HG02642 (cell line): ENCODE data around the gene PHLDB3.

Source experiments
- ATAC-seq: cut with Tn5 transposase; IDR thresholded peaks from one replicate; pipeline ENCODE4 v1.9.1; 2021; ENCODE audit warnings: mild to moderate bottlenecking; ENCODE audit not compliant: unreplicated experiment, poor library complexity

PHLDB3 gene

GRCh38 chr19:43471091-43471490 is 33.5 kb downstream of the PHLDB3 start:
- ATAC-seq = no peak

GRCh38 chr19:43470288-43470687 is 34.3 kb downstream of the PHLDB3 start:
- ATAC-seq = no peak

- ATAC-seq = no peak
Measured at GRCh38 chr19:43469160-43469480, 35.4 kb downstream of the PHLDB3 start.

DNA sequence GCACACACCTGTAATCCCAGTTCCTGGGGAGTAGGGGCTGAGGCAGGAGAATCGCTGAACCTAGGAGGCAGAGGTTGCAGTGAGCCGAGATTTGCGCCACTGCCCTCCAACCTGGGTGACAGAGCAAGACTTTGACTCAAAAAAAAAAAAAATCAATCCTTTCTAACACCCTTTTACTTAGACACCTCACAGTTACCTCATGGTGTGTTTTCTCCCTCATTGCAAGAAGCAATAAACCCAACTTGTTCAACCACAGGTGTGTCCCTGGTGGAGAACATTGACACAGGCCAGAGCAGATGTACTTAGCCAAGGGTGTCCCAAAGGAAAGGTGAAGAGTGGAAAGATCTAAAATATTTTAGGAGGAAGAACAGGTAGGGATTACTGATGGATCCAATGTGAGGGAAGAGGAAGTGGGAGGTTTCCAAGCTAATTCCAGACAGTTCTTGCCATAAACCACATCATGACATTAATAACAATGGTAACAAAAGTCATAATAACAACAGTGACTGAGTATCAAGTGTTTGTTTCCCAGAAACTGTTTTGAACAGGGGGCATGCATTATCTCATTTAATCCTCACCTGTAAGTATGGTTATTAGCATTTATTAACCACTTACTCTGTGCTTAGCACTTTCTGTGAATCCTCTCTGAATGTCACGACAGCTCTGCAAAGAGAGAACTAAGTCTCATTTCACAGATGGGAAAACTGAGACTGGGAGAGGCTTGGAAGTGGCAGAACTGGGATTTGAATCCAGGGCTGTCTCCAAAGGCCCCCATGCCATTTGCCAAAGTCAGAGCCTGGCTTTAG is 36.0 kb downstream of the PHLDB3 start:
- ATAC-seq = no peak

- ATAC-seq = no peak
Measured at GRCh38 chr19:43467730-43468129, 36.8 kb downstream of the PHLDB3 start.

DNA sequence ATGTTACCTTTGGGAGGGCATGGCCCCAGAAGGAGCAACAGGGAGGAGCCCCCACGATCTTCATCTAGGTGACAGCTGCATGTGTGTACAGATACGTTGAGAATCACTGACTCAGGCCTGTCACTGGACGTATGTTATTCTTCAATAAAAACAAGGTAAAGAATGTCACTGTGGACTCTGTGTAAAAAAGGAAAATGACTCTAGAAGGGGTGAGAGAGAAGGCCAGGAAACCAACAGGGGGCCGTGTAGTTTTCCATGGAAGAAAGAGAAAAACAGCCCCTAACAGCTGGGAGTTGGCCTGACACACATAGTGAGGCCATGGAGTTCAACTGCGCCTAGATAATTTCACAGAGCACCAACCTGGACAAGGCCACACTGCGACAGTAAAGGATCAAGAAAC is 37.3 kb downstream of the PHLDB3 start:
- no peak for ATAC-seq

DNA sequence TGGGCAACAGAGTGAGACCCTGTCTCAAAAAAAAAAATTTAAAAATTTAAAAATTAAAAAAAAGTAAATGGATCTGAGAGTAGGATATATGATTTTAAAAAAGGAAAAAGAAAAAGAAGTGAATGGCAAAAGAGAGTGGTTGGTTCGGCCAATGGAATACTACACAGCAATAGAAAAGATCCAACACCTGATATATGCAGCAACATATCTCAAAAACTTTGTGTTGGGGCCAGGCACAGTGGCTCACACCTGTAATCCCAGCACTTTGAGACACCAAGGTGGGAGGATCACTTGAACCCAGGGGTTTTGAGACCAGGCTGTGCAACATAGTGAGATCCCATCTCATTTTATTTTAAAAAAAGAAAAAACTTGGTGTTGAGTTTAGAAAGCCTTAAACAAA is 37.8 kb downstream of the PHLDB3 start:
- ATAC-seq = no peak

DNA sequence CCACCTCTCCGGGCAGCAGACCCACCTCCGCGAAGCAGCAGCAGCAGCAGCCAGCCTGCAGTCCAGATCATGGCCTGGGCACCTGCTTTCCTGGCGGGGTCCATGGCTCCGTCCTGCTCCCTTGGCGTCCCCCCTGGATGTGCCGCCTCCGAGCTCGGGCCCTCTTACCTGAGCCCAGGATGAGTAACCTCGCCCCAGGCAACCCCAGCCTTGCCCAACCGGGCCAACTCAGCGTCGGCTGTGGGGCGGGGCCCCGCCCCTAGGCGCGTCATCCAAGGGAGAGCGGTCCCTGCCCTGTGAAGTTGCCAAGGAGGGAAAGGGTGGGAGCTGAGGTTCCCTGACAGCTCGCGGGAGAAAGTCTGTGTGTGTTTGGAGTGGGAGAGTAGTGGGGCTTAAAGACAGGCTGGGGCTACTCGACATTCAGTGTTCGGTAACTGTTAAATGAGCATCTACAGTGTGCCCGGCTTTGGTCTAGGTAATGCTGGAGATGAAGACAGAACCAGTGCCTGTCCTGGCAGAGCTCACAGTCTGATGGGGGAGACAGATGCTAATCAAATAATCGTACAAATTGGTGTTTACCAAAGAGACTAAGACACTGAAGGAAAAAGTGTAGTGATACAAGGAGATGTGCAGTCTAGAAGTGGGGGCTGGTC is 39.0 kb downstream of the PHLDB3 start, which contains the start of gene LYPD3:
Gene LYPD3, minus strand, starts transcription at position 141 of the 653 bp plus-strand sequence. Its CDS starts 37 bp downstream, at position 104.
- no peak for ATAC-seq

- peak; percentile 38 for ATAC-seq
Measured at GRCh38 chr19:43464134-43464775, 40.3 kb downstream of the PHLDB3 start.

DNA sequence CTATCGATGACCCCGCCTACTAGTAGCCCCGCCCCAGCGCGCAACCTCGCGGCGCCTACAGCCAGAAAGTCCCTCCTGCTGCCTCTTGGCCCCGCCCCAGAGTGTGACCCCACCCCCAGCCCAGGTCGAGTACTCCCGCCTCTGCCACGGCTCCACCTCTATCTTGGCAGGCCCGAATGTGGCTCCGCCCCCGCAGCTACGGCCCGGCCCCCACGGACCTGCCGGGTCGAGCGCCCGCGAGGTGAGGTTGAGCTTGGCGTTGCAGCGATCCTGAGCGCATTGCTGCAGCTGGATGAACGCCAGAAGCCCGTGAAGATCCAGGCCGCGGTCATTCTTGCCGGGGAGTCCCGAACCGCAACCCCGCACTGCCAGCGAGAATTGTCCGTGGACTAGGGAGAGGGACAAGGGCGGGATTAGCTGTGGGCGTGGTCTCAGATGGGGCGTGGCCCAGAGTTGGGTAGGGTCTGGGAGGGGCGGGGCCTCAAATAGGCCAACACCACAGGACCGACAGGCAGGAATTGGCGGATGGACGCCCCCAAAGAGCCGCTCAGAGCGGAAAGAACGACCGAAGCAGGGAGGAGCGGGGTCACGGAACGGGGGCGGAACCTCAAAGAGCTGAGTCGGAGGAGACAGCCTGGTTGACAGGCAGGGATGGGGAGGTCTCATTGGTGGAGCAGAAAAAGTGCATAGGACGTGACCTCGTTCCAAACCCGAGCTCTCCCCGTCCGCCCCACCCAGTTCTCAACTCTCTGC is 41.0 kb downstream of the PHLDB3 start:
- ATAC-seq = peak; percentile 87

DNA sequence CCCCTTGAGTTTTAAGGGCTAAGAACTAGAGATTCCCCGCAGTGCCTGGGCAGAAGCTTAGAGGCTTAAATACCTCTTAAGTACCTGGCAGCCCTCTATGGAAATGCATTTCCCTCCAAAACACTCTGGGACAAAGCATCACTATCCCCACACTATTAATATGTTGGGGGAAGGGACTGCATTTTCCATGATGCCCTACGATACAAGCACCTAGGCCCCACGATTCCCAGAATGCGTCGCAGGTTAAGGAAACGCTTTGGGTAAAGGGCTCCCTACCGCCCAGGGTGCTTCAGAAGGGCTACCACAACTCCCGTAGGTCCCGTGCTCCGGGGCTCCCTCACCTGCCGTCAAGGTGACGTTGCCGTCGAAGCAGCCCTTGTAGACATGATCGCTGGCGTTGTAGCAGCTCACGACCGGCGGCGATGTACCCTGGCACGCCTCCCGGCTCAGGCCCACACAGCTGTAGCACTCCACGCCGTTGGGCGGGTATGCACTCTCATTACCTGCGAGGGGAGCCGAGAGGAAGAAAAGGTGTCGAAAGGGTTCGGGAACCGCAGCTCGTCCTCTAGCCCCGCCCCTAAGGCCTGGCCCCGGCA is 41.7 kb downstream of the PHLDB3 start:
- no peak for ATAC-seq

DNA sequence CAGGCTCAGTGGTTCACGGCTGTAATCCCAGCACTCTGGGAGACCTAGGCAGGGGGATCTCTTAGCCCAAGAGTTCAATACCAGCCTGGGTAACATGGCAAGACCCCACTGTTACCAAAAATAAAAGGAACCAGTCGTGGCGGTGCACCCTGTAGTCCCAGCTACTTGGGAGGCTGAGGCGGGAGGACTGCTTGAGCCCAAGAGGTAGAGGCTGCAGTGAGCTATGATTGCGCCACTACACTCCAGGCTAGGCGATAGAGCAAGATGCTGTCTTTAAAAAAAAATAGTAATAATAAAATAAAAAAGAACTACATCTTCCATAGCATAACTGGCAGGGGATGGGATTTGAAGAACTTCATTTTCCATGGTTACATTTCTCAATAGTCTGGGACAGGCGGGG is 42.2 kb downstream of the PHLDB3 start:
- no peak for ATAC-seq

GRCh38 chr19:43461303-43461702 is 43.2 kb downstream of the PHLDB3 start:
- ATAC-seq = no peak

GRCh38 chr19:43460362-43461016 is 44.1 kb downstream of the PHLDB3 start:
- ATAC-seq = no peak

- no peak for ATAC-seq
Measured at GRCh38 chr19:43457809-43458208, 46.7 kb downstream of the PHLDB3 start.

- ATAC-seq = no peak
Measured at GRCh38 chr19:43455321-43456113, 49.0 kb downstream of the PHLDB3 start.

DNA sequence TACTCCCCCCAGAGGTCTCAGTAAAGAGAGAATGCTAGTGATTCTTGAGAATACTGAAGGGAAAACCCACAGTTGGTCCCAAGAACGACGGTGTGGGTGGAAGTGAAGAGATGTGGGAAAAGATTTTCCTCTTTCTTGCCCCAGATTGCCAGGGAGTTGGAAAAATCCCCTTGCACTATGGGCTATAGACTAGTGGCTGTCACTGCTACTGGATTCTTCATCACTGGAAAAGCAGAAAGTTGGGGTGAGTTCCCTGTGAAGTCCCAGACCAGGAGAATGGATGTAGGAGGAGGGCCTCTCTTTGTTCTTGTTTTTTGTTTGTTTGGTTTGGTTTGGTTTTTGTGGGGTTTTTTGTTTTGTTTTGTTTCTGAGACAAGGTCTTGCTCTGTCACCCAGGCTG is 50.5 kb downstream of the PHLDB3 start:
- no peak for ATAC-seq

- ATAC-seq = no peak
Measured at GRCh38 chr19:43452582-43452981, 52.0 kb downstream of the PHLDB3 start.

- ATAC-seq = no peak
Measured at GRCh38 chr19:43450545-43450997, 54.0 kb downstream of the PHLDB3 start.
